HepG2 (cell line): ENCODE measurements around the gene CYLD. TPM values are rescaled to one million over a fixed set of nuclear protein-coding genes. Genes with fewer than 3 reads are reported as not detected.

ENCODE experiments used
- ATAC-seq: fragments of 200-7000 bp; cut with Tn5 transposase; 3 replicates; pipeline ENCODE4 v1.9.1; 2020; ENCODE audit warnings: mild to moderate bottlenecking, moderate library complexity
- BruUV-seq: library from RNA; stranded (reverse); fragments of 400-500 nt; replicated peaks from 2 replicates; lab custom pipeline; 2021; lab: Mats Ljungman, UMichigan
- CTCF ChIA-PET: fragments of 300-600 bp; formaldehyde crosslinking; extraction: SDS; loops from one replicate; lab custom pipeline; 2021; ENCODE audit warnings: low total read pairs, inconsistent platforms, low intra/inter-chr PET ratio; lab: Yijun Ruan, JAX
- POLR2A ChIA-PET: fragments of 350-600 bp; sonication (Branson Sonifier 250); formaldehyde crosslinking; loops from one replicate; lab custom pipeline; 2020; ENCODE audit warnings: antibody characterized with exemption, inconsistent platforms; lab: Yijun Ruan, JAX
- DNase-seq: peaks from one replicate; pipeline ENCODE4 v3.0.0-alpha.2; 2015; ENCODE audit warnings: low spot score
- FAIRE-seq: peaks from 3 replicates; lab custom pipeline; 2011; peaks lifted over from hg19 to GRCh38; lab: Jason Lieb, UNC
- H2AFZ ChIP-seq: one replicate; pipeline ENCODE4 v1.6.1; 2011; ENCODE audit warnings: low read length, inconsistent platforms
- H3K27ac ChIP-seq: fragments of 300-600 bp; 3 replicates; pipeline ENCODE4 v1.8.0; 2011; ENCODE audit warnings: mixed run types, mild to moderate bottlenecking, mixed read lengths, low read length, inconsistent platforms; ENCODE audit not compliant: insufficient read depth; ENCODE audit errors: extremely low read length
- H3K27me3 ChIP-seq, 2 experiments: fragments of 200-600 bp in 1 of 2; 2 replicates in 1 of 2; 3 replicates in 1 of 2; pipeline versions ENCODE4 v1.6.0 to v1.8.0; 2011; ENCODE audit warnings: low read length in 2 of 2, mild to moderate bottlenecking in 2 of 2, moderate library complexity in 2 of 2, inconsistent platforms in 1 of 2; ENCODE audit not compliant: insufficient read depth in 2 of 2, control insufficient read depth in 1 of 2
- H3K36me3 ChIP-seq, 2 experiments: fragments of 200-600 bp in 1 of 2; replicated peaks in 1 of 2; 2 replicates in 1 of 2; 3 replicates in 1 of 2; pipeline versions ENCODE4 v1.5.1 to v1.8.0; 2011; ENCODE audit warnings: low read length in 2 of 2, inconsistent platforms in 1 of 2; ENCODE audit not compliant: insufficient read depth in 2 of 2, control insufficient read depth in 1 of 2
- H3K4me1 ChIP-seq: 2 replicates; pipeline ENCODE4 v1.5.1; 2012; ENCODE audit warnings: low read length, inconsistent platforms; ENCODE audit not compliant: insufficient read depth
- H3K4me2 ChIP-seq: 2 replicates; pipeline ENCODE4 v1.6.0; 2011; ENCODE audit warnings: low read depth, low read length, inconsistent platforms
- H3K4me3 ChIP-seq, 3 experiments: fragments of 200-600 bp in 1 of 3; sonication (generic), shearing (Covaris generic) in 1 of 3; replicated peaks in 1 of 3; 2 replicates each; pipeline ENCODE4 v1.5.1; 2011 to 2016; ENCODE audit warnings: low read length in 3 of 3, inconsistent platforms in 2 of 3, low read depth in 2 of 3, mild to moderate bottlenecking in 2 of 3, control low read depth in 1 of 3, mixed read lengths in 1 of 3; ENCODE audit not compliant: insufficient read depth in 1 of 3
- H3K79me2 ChIP-seq: one replicate; pipeline ENCODE4 v1.6.1; 2011; ENCODE audit warnings: low read length, inconsistent platforms; ENCODE audit not compliant: insufficient read depth
- H3K9ac ChIP-seq: 2 replicates; pipeline ENCODE4 v1.6.0; 2011; ENCODE audit warnings: mild to moderate bottlenecking, low read depth, low read length, inconsistent platforms; ENCODE audit not compliant: insufficient read depth
- H3K9me3 ChIP-seq: 2 replicates; pipeline ENCODE4 v1.5.1; 2012; ENCODE audit warnings: mild to moderate bottlenecking, low read length
- H4K20me1 ChIP-seq: 2 replicates; pipeline ENCODE4 v1.6.0; 2011; ENCODE audit warnings: inconsistent platforms, mild to moderate bottlenecking, low read length, moderate library complexity; ENCODE audit not compliant: insufficient read depth
- ADNP ChIP-seq: sonication (generic); formaldehyde crosslinking; IDR thresholded peaks from 2 replicates; pipeline ENCODE4 v1.4.0; 2020; ENCODE audit warnings: missing genetic modification reagents
- FOSL2 ChIP-seq: sonication (generic); formaldehyde crosslinking; IDR thresholded peaks from 2 replicates; pipeline ENCODE4 v1.4.0; 2020; ENCODE audit warnings: missing genetic modification reagents
- GRHL1 ChIP-seq: sonication (generic); formaldehyde crosslinking; conservative IDR thresholded peaks from 2 replicates; pipeline ENCODE4 v1.8.0; 2022; ENCODE audit warnings: missing genetic modification reagents
- ZBTB4 ChIP-seq: sonication (generic); formaldehyde crosslinking; IDR thresholded peaks from 2 replicates; pipeline ENCODE4 v1.4.0; 2020; ENCODE audit warnings: missing genetic modification reagents, mild to moderate bottlenecking, borderline replicate concordance
- ZNF296 ChIP-seq: sonication (generic); formaldehyde crosslinking; conservative IDR thresholded peaks from 2 replicates; pipeline ENCODE4 v1.5.0; 2020; ENCODE audit warnings: mild to moderate bottlenecking, missing genetic modification reagents
- ZNF350 ChIP-seq: sonication (generic); formaldehyde crosslinking; IDR thresholded peaks from 2 replicates; pipeline ENCODE4 v1.4.0; 2020; ENCODE audit warnings: mild to moderate bottlenecking, low read depth, missing genetic modification reagents, borderline replicate concordance
- ZNF431 ChIP-seq: sonication (generic); formaldehyde crosslinking; IDR thresholded peaks from 2 replicates; pipeline ENCODE4 v1.9.0; 2022; ENCODE audit warnings: missing genetic modification reagents, low read depth, mild to moderate bottlenecking, borderline replicate concordance
- ZNF616 ChIP-seq: sonication (generic); formaldehyde crosslinking; IDR thresholded peaks from 2 replicates; pipeline ENCODE4 v1.5.0; 2020; ENCODE audit warnings: low read depth, mild to moderate bottlenecking, missing genetic modification reagents
- ZNF850 ChIP-seq: sonication (generic); formaldehyde crosslinking; conservative IDR thresholded peaks from 2 replicates; pipeline ENCODE4 v1.9.0; 2021; ENCODE audit warnings: mild to moderate bottlenecking, missing genetic modification reagents
- WGBS: methylation state at CpG from one replicate; pipeline ENCODE4 v1.1.6; 2017; ENCODE audit warnings: low lambda C conversion rate; 5-methylcytosine and 5-hydroxymethylcytosine counted together
- in situ Hi-C: cut with HindIII; loops from 2 replicates; pipeline ENCODE4 v1.10.0; 2017; ENCODE audit warnings: low pct_unique_long_range_greater_than_20kb; ENCODE audit not compliant: extremely low pct_ligation_motif_present
- intact Hi-C: fragments of 100-400 bp; cut with micrococcal nuclease; formaldehyde crosslinking; loops from one replicate; pipeline ENCODE4 v1.10.0; 2022; ENCODE audit not compliant: unreplicated experiment
- polyA plus RNA-seq, 8 experiments: library from polyadenylated mRNA; depleted of rRNA in 3 of 8; stranded (reverse) in 7 of 8; unstranded in 1 of 8; fragments of >200 nt; fragmentation: Illumina TruSeq in 4 of 8; extraction: Trizol in 4 of 8; gene quantifications; 2 replicates each; pipeline versions ENCODE4 v1.2.1 to v1.2.3, GENCODE V29; 2011 to 2016; ENCODE audit warnings: low read depth in 4 of 8, missing spikeins in 1 of 8, mixed read lengths in 1 of 8; ENCODE audit not compliant: insufficient read depth in 1 of 8
- total RNA-seq, 5 experiments: library from RNA; depleted of rRNA; stranded (reverse); fragments of >200 nt; fragmentation: Illumina TruSeq; extraction: Trizol; gene quantifications; 2 replicates each; pipeline ENCODE4 v1.2.3, GENCODE V29; 2016; ENCODE audit warnings: low read depth in 1 of 5

CYLD gene
- total and polyA plus RNA-seq, 2 of the 13 experiments (the other 11 are each of a cell fraction or from before 2014, with no cell fraction given) = 6.1 to 11.4 TPM

- in situ Hi-C loops (no loop called here), intact Hi-C loops (loop anchor here (5.0 kb wide), 1 partner anchor 78 kb away; no protein-coding TSS in a partner anchor)
- H3K9me3 ChIP-seq = no peaks in the 10 kb centered on the region
- CTCF ChIA-PET = no interaction called here
- TF ChIP-seq ZNF296 (no peak), FOSL2 (CRISPR knock-in tag) (no peak), ZNF850 (CRISPR knock-in tag) (no peak), GRHL1 (CRISPR knock-in tag) (no peak)
- no peaks in the 10 kb centered on the region for H3K36me3 ChIP-seq
- no peak overlapping the region for H2AFZ ChIP-seq
- no peaks in the 10 kb centered on the region for H4K20me1 ChIP-seq
- no peak for ATAC-seq
- POLR2A ChIA-PET = interaction anchor here (0.9 kb wide), 1 partner anchor 25 kb away, joined by 3 read pairs; no protein-coding TSS in a partner anchor
- H3K4me3 ChIP-seq = no peak overlapping the region
- H3K27ac ChIP-seq = no peak overlapping the region
- no peak for DNase-seq
- WGBS = 78% methylated on average over 3 of the region's 3 CpGs
- H3K27me3 ChIP-seq = no peaks in the 10 kb centered on the region
- H3K9ac ChIP-seq = no peak overlapping the region
- no peak overlapping the region for H3K4me2 ChIP-seq
- BruUV-seq = no TSS peak
- no peaks in the 10 kb centered on the region for H3K79me2 ChIP-seq
- peaks cover 19% of the 10 kb centered on the region for H3K4me1 ChIP-seq
- no peak for FAIRE-seq
These were observed 3.0 kb downstream of the CYLD start for GRCh38 chr16:50744881-50745280.

GRCh38 chr16:50745940-50746339, 4.1 kb downstream of the CYLD start:
- Histone ChIP-seq H3K4me3 (no peak overlapping the region), H3K27me3 (no peaks in the 10 kb centered on the region), H3K27ac (no peak overlapping the region), H3K79me2 (no peaks in the 10 kb centered on the region), H3K4me1 (peaks cover 12% of the 10 kb centered on the region), H4K20me1 (no peaks in the 10 kb centered on the region), H3K9ac (no peak overlapping the region), H2AFZ (no peak overlapping the region), H3K36me3 (no peaks in the 10 kb centered on the region), H3K4me2 (no peak overlapping the region), H3K9me3 (no peaks in the 10 kb centered on the region)
- CTCF ChIA-PET = no interaction called here
- 99% methylated on average over 4 of the region's 4 CpGs for WGBS
- DNase-seq (no peak), ATAC-seq (no peak), FAIRE-seq (no peak)
- TF ChIP-seq ADNP = no peak
- no peak for TF ChIP-seq ZNF616 (CRISPR knock-in tag)
- no peak for TF ChIP-seq ZNF431
- TF ChIP-seq ZNF350 = no peak
- no peak for TF ChIP-seq ZBTB4 (CRISPR knock-in tag)
- intact Hi-C loops = loop anchor here (2.0 kb wide), 1 partner anchor 61 kb away; no protein-coding TSS in a partner anchor
- in situ Hi-C loops = no loop called here
- no TSS peak for BruUV-seq
- POLR2A ChIA-PET = interaction anchor here (0.9 kb wide), 1 partner anchor 26 kb away, joined by 3 read pairs; no protein-coding TSS in a partner anchor
